CD14-positive monocyte (primary cell): Measurements from ENCODE around the gene HDAC4. TPM values are rescaled to one million over a fixed set of nuclear protein-coding genes. Genes with fewer than 3 reads are reported as not detected.

ENCODE experiments used
- DNase-seq, 3 donors: peaks; one replicate each; pipeline ENCODE4 v3.0.0-alpha.2; 2011 to 2022
- H2AFZ ChIP-seq: 2 replicates; pipeline ENCODE4 v1.6.0; 2012; ENCODE audit warnings: mild to moderate bottlenecking, low read depth, low read length, inconsistent platforms; ENCODE audit not compliant: insufficient read depth, poor library complexity, severe bottlenecking
- H3K27ac ChIP-seq, 2 donors: 1 replicate in 1 of 2; 2 replicates in 1 of 2; pipeline ENCODE4 v1.5.1; 2012 to 2013; ENCODE audit warnings: low read length in 2 of 2, control low read depth in 1 of 2, inconsistent platforms in 1 of 2, low read depth in 1 of 2, mild to moderate bottlenecking in 1 of 2
- H3K27me3 ChIP-seq, 2 donors: one replicate each; pipeline versions ENCODE4 v1.6.0 to v1.6.1; 2011 to 2013; ENCODE audit warnings: low read length in 2 of 2; ENCODE audit not compliant: control insufficient read depth in 2 of 2, insufficient read depth in 2 of 2
- H3K36me3 ChIP-seq, 2 donors: replicated peaks in 1 of 2; 1 replicate in 1 of 2; 2 replicates in 1 of 2; pipeline versions ENCODE4 v1.5.1 to v1.6.1; 2012 to 2013; ENCODE audit warnings: low read length in 2 of 2, control low read depth in 1 of 2, inconsistent platforms in 1 of 2, mild to moderate bottlenecking in 1 of 2; ENCODE audit not compliant: insufficient read depth in 2 of 2, control insufficient read depth in 1 of 2
- H3K4me1 ChIP-seq, 2 donors: 1 replicate in 1 of 2; 2 replicates in 1 of 2; pipeline versions ENCODE4 v1.5.1 to v1.6.1; 2012 to 2013; ENCODE audit warnings: low read length in 2 of 2, control low read depth in 1 of 2, inconsistent platforms in 1 of 2, mild to moderate bottlenecking in 1 of 2, moderate library complexity in 1 of 2; ENCODE audit not compliant: insufficient read depth in 2 of 2, control insufficient read depth in 1 of 2
- H3K4me2 ChIP-seq: replicated peaks from 2 replicates; pipeline ENCODE3; 2012; ENCODE audit warnings: low read length, moderate library complexity, mild to moderate bottlenecking; ENCODE audit not compliant: poor library complexity, severe bottlenecking; ENCODE audit errors: extremely low read depth
- H3K4me3 ChIP-seq, 3 experiments: fragments of 200-600 bp in 1 of 3; sonication (generic) in 1 of 3; replicated peaks in 1 of 3; 1 replicate in 2 of 3; 2 replicates in 1 of 3; pipeline ENCODE4 v1.5.1; 2011 to 2013; ENCODE audit warnings: low read length in 3 of 3, mild to moderate bottlenecking in 3 of 3, control low read depth in 2 of 3, low read depth in 2 of 3, inconsistent platforms in 1 of 3, moderate library complexity in 1 of 3
- H3K79me2 ChIP-seq: 2 replicates; pipeline ENCODE4 v1.6.0; 2012; ENCODE audit warnings: mild to moderate bottlenecking, control low read depth, inconsistent platforms, low read length, moderate library complexity; ENCODE audit not compliant: insufficient read depth
- H3K9ac ChIP-seq: 2 replicates; pipeline ENCODE4 v1.6.0; 2017; ENCODE audit warnings: low read length, mild to moderate bottlenecking; ENCODE audit not compliant: insufficient read depth, poor library complexity, severe bottlenecking
- H3K9me3 ChIP-seq, 2 donors: replicated peaks in 1 of 2; 1 replicate in 1 of 2; 2 replicates in 1 of 2; pipeline versions ENCODE4 v1.5.1 to v1.6.1; 2012 to 2013; ENCODE audit warnings: low read length in 2 of 2, control low read depth in 1 of 2; ENCODE audit not compliant: control insufficient read depth in 1 of 2, insufficient read depth in 1 of 2
- H4K20me1 ChIP-seq: 2 replicates; pipeline ENCODE4 v1.6.0; 2012; ENCODE audit warnings: mild to moderate bottlenecking, low read length, control low read depth, moderate library complexity; ENCODE audit not compliant: insufficient read depth
- H3K27ac Mint-ChIP-seq, 7 donors: one replicate each; pipeline ENCODE4 v1.8.0; 2020; ENCODE audit warnings: mild to moderate bottlenecking in 7 of 7, mixed read lengths in 7 of 7, moderate library complexity in 6 of 7, inconsistent platforms in 2 of 7
- H3K27me3 Mint-ChIP-seq, 3 donors: one replicate each; pipeline ENCODE4 v1.8.0; 2021 to 2022; ENCODE audit warnings: low read depth in 3 of 3, mild to moderate bottlenecking in 3 of 3, mixed read lengths in 3 of 3, moderate library complexity in 3 of 3, inconsistent platforms in 1 of 3
- H3K36me3 Mint-ChIP-seq, 2 donors: one replicate each; pipeline ENCODE4 v1.8.0; 2020; ENCODE audit warnings: mixed read lengths in 2 of 2, inconsistent platforms in 1 of 2, mild to moderate bottlenecking in 1 of 2
- H3K4me1 Mint-ChIP-seq: one replicate; pipeline ENCODE4 v1.8.0; 2020; ENCODE audit warnings: mild to moderate bottlenecking, mixed read lengths
- H3K4me3 Mint-ChIP-seq, 2 donors: one replicate each; pipeline ENCODE4 v1.8.0; 2020; ENCODE audit warnings: mild to moderate bottlenecking in 2 of 2, mixed read lengths in 2 of 2, moderate library complexity in 1 of 2
- H3K9me3 Mint-ChIP-seq, 7 donors: one replicate each; pipeline ENCODE4 v1.8.0; 2020 to 2022; ENCODE audit warnings: mixed read lengths in 7 of 7, mild to moderate bottlenecking in 6 of 7, moderate library complexity in 6 of 7, inconsistent platforms in 2 of 7
- WGBS: methylation state at CpG from one replicate; pipeline ENCODE4 v1.1.5; 2013; ENCODE audit warnings: missing lambda C conversion rate; ENCODE audit not compliant: insufficient coverage; 5-methylcytosine and 5-hydroxymethylcytosine counted together
- intact Hi-C, 2 donors: fragments of 100-400 bp; cut with micrococcal nuclease; formaldehyde crosslinking; loops; one replicate each; pipeline versions ENCODE4 v1.15.0 to v1.15.1; 2023
- polyA plus RNA-seq, 3 donors: library from polyadenylated mRNA; depleted of rRNA in 1 of 3; unstranded in 2 of 3; stranded (reverse) in 1 of 3; fragments of 300-500 nt in 2 of 3; fragments of >200 nt in 1 of 3; fragmentation: Illumina TruSeq in 2 of 3; gene quantifications; 1 replicate in 2 of 3; 2 replicates in 1 of 3; pipeline ENCODE4 v1.2.3, GENCODE V29; 2012 to 2021
- TF ChIP-seq, protein P1 (sequence below): fragments of 200-600 bp; IDR thresholded peaks from one replicate; pipeline ENCODE4 v1.8.0; 2022; ENCODE audit warnings: antibody characterized with exemption, mild to moderate bottlenecking

HDAC4 gene
- polyA plus RNA-seq, 3 donors = 3.3 to 23.0 (median 4.5) TPM

DNA sequence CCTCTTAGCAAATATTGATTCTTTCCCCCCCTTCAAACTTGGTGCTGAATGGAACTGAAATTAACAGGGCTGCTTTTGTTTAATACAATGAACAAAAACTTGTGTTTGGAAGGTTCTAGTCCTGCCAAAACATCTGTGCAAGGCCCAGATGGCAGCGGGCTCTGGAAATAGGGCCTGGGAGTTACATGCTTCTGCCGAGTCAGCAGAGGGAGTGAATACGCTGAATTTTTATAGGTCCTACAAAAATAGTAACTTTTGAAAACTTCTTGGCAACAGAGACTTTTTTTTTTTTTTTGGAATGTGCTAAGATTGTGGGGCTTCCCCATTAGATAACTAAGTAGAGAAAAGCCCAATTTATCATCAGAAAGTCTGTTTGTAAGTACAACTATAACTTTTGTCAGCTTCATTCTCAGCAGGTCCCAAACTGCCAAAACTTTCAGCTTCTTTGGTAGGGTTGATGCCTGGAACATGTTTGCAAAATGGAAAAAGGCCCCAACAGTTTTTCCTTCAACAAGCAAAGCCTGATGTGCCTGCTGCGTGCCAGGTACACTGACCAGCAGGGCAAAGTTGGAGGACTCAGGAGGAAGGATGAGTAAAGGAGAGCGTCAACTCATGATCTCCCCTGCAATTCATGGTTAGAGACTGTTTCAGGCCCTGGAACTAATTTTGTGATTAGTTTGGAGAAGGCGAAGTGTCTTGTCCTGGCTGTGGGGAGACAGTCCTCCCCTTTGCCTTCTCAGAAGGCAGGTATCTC lies 45.1 kb upstream of the HDAC4 start:
- intact Hi-C loops = no loop called here
- no peak overlapping the region for H3K4me2 ChIP-seq
- H3K36me3 Mint-ChIP-seq = peaks cover 0 to 2% of the 10 kb centered on the region in 2 donors
- H3K36me3 ChIP-seq = no peaks in the 10 kb centered on the region
- H3K4me1 ChIP-seq = peaks cover 21 to 28% of the 10 kb centered on the region in 2 donors
- peaks cover 40% of the 10 kb centered on the region for H3K4me1 Mint-ChIP-seq
- no peak overlapping the region for H2AFZ ChIP-seq
- no peak overlapping the region for H3K9ac ChIP-seq
- no peak for DNase-seq
- H3K79me2 ChIP-seq = no peaks in the 10 kb centered on the region
- peaks cover 1 to 14% (median 8%) of the 10 kb centered on the region in 7 donors for H3K9me3 Mint-ChIP-seq
- H3K27ac ChIP-seq = no peak overlapping the region
- TF ChIP-seq, protein P1, sequence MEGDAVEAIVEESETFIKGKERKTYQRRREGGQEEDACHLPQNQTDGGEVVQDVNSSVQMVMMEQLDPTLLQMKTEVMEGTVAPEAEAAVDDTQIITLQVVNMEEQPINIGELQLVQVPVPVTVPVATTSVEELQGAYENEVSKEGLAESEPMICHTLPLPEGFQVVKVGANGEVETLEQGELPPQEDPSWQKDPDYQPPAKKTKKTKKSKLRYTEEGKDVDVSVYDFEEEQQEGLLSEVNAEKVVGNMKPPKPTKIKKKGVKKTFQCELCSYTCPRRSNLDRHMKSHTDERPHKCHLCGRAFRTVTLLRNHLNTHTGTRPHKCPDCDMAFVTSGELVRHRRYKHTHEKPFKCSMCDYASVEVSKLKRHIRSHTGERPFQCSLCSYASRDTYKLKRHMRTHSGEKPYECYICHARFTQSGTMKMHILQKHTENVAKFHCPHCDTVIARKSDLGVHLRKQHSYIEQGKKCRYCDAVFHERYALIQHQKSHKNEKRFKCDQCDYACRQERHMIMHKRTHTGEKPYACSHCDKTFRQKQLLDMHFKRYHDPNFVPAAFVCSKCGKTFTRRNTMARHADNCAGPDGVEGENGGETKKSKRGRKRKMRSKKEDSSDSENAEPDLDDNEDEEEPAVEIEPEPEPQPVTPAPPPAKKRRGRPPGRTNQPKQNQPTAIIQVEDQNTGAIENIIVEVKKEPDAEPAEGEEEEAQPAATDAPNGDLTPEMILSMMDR = no peak
- H4K20me1 ChIP-seq = no peaks in the 10 kb centered on the region
- peaks cover 0 to 4% of the 10 kb centered on the region in 2 donors for H3K9me3 ChIP-seq
- no peak overlapping the region for H3K4me3 Mint-ChIP-seq
- peaks cover 2 to 3% of the 10 kb centered on the region in 2 donors for H3K27me3 ChIP-seq
- H3K27ac Mint-ChIP-seq = no peak overlapping the region
- peaks cover 15 to 21% (median 17%) of the 10 kb centered on the region in 3 donors for H3K27me3 Mint-ChIP-seq
- 77% methylated on average over 3 of the region's 6 CpGs for WGBS
- H3K4me3 ChIP-seq = no peak overlapping the region

DNA sequence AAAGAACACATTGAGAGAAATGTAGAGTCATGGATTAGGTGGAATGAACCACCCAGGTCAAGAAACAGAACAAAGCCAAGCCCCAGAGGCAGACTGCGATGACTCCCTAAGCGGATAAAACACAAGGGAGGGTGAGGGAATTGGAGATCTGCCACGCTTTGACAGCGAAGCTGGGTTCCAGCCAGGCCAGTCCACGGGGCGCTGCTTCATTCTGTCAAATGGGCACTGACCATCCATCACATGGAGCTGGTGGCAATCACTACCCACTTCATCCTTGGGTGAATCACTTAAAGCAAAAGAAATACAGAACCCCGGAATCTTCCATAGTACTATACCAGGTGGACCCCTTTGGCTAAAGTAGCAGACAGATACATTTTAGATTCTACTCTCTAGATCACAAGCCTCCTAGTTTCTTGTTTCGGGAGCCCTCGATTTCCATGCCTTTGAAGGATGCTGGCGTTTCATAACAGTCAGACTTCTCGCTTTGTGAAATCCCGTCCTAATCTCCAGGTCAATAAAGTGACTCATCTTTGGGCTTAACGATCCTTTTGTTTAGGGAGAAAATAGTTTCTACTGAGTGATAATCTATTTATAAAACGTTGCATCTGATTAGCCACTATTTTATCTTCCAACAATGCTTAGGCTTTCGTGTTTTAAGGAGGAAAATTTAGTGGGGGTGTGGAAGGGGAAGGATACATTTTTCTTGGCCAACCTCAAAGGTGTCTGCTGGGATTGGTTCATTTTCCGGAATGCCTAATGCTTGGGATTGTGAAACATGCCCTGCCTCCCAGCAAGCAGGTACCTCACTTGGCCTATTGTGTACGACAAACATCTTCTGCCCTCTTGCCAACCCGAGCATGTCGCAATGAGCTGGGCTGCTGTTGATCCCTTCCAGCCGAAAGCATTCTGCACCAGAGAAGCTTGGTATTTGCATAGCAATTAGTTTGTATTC lies 44.1 kb upstream of the HDAC4 start:
- H3K27ac ChIP-seq = no peak overlapping the region
- H2AFZ ChIP-seq = no peak overlapping the region
- intact Hi-C loops = no loop called here
- H3K79me2 ChIP-seq = no peaks in the 10 kb centered on the region
- H3K4me1 ChIP-seq = peaks cover 32 to 39% of the 10 kb centered on the region in 2 donors
- Mint-ChIP-seq H3K4me1 (peaks cover 50% of the 10 kb centered on the region), H3K27me3 (peaks cover 18 to 28% (median 27%) of the 10 kb centered on the region in 3 donors), H3K27ac (peak overlapping the region in 1 of 7 donors; percentile 1), H3K4me3 (no peak overlapping the region), H3K9me3 (peaks cover 1 to 12% (median 8%) of the 10 kb centered on the region in 7 donors), H3K36me3 (peaks cover 2 to 10% of the 10 kb centered on the region in 2 donors)
- 99% methylated on average over 7 of the region's 20 CpGs for WGBS
- H3K4me2 ChIP-seq = no peak overlapping the region
- TF ChIP-seq, protein P1 = no peak
- no peak for DNase-seq
- no peaks in the 10 kb centered on the region for H4K20me1 ChIP-seq
- H3K36me3 ChIP-seq = no peaks in the 10 kb centered on the region
- no peak overlapping the region for H3K9ac ChIP-seq
- H3K4me3 ChIP-seq = no peak overlapping the region
- peaks cover 2 to 12% of the 10 kb centered on the region in 2 donors for H3K27me3 ChIP-seq
- H3K9me3 ChIP-seq = peaks cover 0 to 4% of the 10 kb centered on the region in 2 donors
